Breast epithelium (tissue), 4 donors: ENCODE results near the gene ZMIZ1. TPM values are rescaled to one million over a fixed set of nuclear protein-coding genes. Genes with fewer than 3 reads are reported as not detected.
A peak's percentile ranks its signal among the peaks of the same experiment; 100 is the strongest.

Experiments
- DNase-seq, 2 donors: peaks; one replicate each; pipeline ENCODE4 v3.0.0-alpha.2; 2019; ENCODE audit warnings: low spot score in 2 of 2
- H3K27ac ChIP-seq, 2 donors: fragments of 200-600 bp; sonication (generic) in 1 of 2; one replicate each; pipeline ENCODE4 v1.5.1; 2016 to 2019; ENCODE audit warnings: mild to moderate bottlenecking in 1 of 2
- H3K27me3 ChIP-seq, 2 donors: fragments of 200-600 bp; sonication (generic) in 1 of 2; one replicate each; pipeline versions ENCODE4 v1.5.1 to v1.6.0; 2017 to 2019; ENCODE audit warnings: control low read depth in 1 of 2, mild to moderate bottlenecking in 1 of 2
- H3K36me3 ChIP-seq: fragments of 200-600 bp; one replicate; pipeline ENCODE4 v1.5.1; 2019
- H3K4me1 ChIP-seq, 2 donors: fragments of 200-600 bp; sonication (generic); one replicate each; pipeline ENCODE4 v1.5.1; 2016 to 2019; ENCODE audit warnings: control low read depth in 1 of 2
- H3K4me3 ChIP-seq, 3 donors: fragments of 200-600 bp; sonication (generic); 1 replicate in 2 of 3; 2 replicates in 1 of 3; pipeline ENCODE4 v1.5.1; 2016 to 2019; ENCODE audit warnings: mild to moderate bottlenecking in 3 of 3, moderate library complexity in 2 of 3
- H3K9me3 ChIP-seq, 2 donors: fragments of 200-600 bp; sonication (generic) in 1 of 2; one replicate each; pipeline ENCODE4 v1.5.1; 2016 to 2019; ENCODE audit warnings: control low read depth in 1 of 2
- CTCF ChIP-seq, 3 donors: fragments of 450-650 bp; IDR thresholded peaks; one replicate each; pipeline ENCODE4 v1.5.1; 2016 to 2017; ENCODE audit warnings: antibody characterized with exemption in 3 of 3, mild to moderate bottlenecking in 3 of 3, moderate library complexity in 3 of 3
- POLR2A ChIP-seq: fragments of 450-650 bp; IDR thresholded peaks from one replicate; pipeline ENCODE4 v1.6.1; 2016; ENCODE audit warnings: antibody characterized with exemption, mild to moderate bottlenecking, moderate library complexity
- POLR2AphosphoS5 ChIP-seq, 3 donors: sonication (generic); formaldehyde crosslinking; IDR thresholded peaks; one replicate each; pipeline ENCODE4 v1.6.1; 2017; ENCODE audit warnings: antibody characterized with exemption in 3 of 3
- intact Hi-C: fragments of 100-400 bp; cut with DNase I; formaldehyde crosslinking; loops from one replicate; pipeline ENCODE4 v1.15.1; 2023; ENCODE audit warnings: low total_unique reads
- total RNA-seq, 3 donors: library from RNA; depleted of rRNA; stranded (reverse); fragments of >200 nt; gene quantifications; one replicate each; pipeline ENCODE4 v1.1.0, GENCODE V29; 2016

ZMIZ1 gene
- total RNA-seq, 3 donors from 2014 or later, result 34.4 to 63.7 (median 39.8) TPM

GRCh38 chr10:79181227-79181626, 112.5 kb downstream of the ZMIZ1 start:
- no peaks in the 10 kb centered on the region for H3K27me3 ChIP-seq
- no peak for DNase-seq
- no peaks in the 10 kb centered on the region for H3K9me3 ChIP-seq
- H3K4me3 ChIP-seq, result no peak overlapping the region
- H3K4me1 ChIP-seq, result peaks cover 18 to 24% of the 10 kb centered on the region in 2 donors
- peak overlapping the region; percentile 35 to 81 for H3K27ac ChIP-seq
- H3K36me3 ChIP-seq, result no peaks in the 10 kb centered on the region
- intact Hi-C loops, result loop anchor here (10.0 kb wide), 1 partner anchor 1136 kb away; no protein-coding TSS in a partner anchor
- TF ChIP-seq CTCF (IDR thresholded peaks at IDR 0.05) (no peak), POLR2A (no peak), POLR2AphosphoS5 (IDR thresholded peaks at IDR 0.05) (no peak)

GRCh38 chr10:79181698-79182521, 113.1 kb downstream of the ZMIZ1 start:
- peak overlapping the region; percentile 35 to 81 for H3K27ac ChIP-seq
- TF ChIP-seq POLR2A (no peak), CTCF (IDR thresholded peaks at IDR 0.05) (no peak), POLR2AphosphoS5 (IDR thresholded peaks at IDR 0.05) (no peak)
- no peaks in the 10 kb centered on the region for H3K9me3 ChIP-seq
- DNase-seq, result no peak
- intact Hi-C loops, result loop anchor here (10.0 kb wide), 1 partner anchor 1137 kb away; no protein-coding TSS in a partner anchor
- H3K27me3 ChIP-seq, result no peaks in the 10 kb centered on the region
- no peak overlapping the region for H3K4me3 ChIP-seq
- no peaks in the 10 kb centered on the region for H3K36me3 ChIP-seq
- H3K4me1 ChIP-seq, result peaks cover 11 to 17% of the 10 kb centered on the region in 2 donors

GRCh38 chr10:79182781-79183467, 114.2 kb downstream of the ZMIZ1 start:
- intact Hi-C loops, result loop anchor here (10.0 kb wide), 1 partner anchor 1138 kb away; no protein-coding TSS in a partner anchor
- H3K4me3 ChIP-seq, result no peak overlapping the region
- no peak for TF ChIP-seq CTCF (IDR thresholded peaks at IDR 0.05)
- no peak for TF ChIP-seq POLR2AphosphoS5 (IDR thresholded peaks at IDR 0.05)
- no peak for TF ChIP-seq POLR2A
- DNase-seq, result no peak
- H3K4me1 ChIP-seq, result peaks cover 11 to 16% of the 10 kb centered on the region in 2 donors
- peak overlapping the region; percentile 66 to 81 for H3K27ac ChIP-seq
- H3K36me3 ChIP-seq, result no peaks in the 10 kb centered on the region
- H3K27me3 ChIP-seq, result no peaks in the 10 kb centered on the region
- H3K9me3 ChIP-seq, result no peaks in the 10 kb centered on the region

DNA sequence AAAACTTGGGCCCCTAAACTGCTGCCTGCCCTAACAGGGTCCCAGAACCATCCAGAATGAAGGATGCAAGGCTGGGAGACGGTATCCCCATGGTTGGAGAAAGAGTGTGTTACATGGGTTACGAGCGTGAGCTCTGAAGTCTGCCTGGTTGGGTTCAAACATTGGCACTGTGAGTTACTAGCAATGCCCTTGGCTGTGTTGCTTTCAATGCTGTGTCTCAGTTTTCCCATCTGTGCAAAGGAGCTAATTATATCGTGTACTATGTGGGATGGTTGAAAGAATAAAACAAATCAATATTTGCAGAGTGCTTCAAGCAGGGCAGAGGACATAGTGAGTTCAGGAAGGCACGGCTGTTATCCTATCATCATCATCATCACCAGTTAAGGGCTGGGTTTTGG, 114.7 kb downstream of the ZMIZ1 start:
- H3K36me3 ChIP-seq, result no peaks in the 10 kb centered on the region
- intact Hi-C loops, result loop anchor here (10.0 kb wide), 1 partner anchor 1139 kb away; no protein-coding TSS in a partner anchor
- H3K4me1 ChIP-seq, result peaks cover 11 to 12% of the 10 kb centered on the region in 2 donors
- no peak for DNase-seq
- peak overlapping the region; percentile 66 to 67 for H3K27ac ChIP-seq
- no peaks in the 10 kb centered on the region for H3K27me3 ChIP-seq
- TF ChIP-seq POLR2AphosphoS5 (IDR thresholded peaks at IDR 0.05) (no peak), CTCF (IDR thresholded peaks at IDR 0.05) (no peak), POLR2A (no peak)
- H3K4me3 ChIP-seq, result no peak overlapping the region
- H3K9me3 ChIP-seq, result no peaks in the 10 kb centered on the region
